Bronchial epithelial cell (primary cell): ENCODE measurements around the gene MOBP. TPM values are rescaled to one million over a fixed set of nuclear protein-coding genes. Genes with fewer than 3 reads are reported as not detected.

ENCODE experiments used
- DNase-seq: peaks from one replicate; pipeline ENCODE4 v3.0.0-alpha.2; 2010; ENCODE audit warnings: low read depth
- FAIRE-seq: peaks from 2 replicates; lab custom pipeline; 2011; peaks lifted over from hg19 to GRCh38; lab: Jason Lieb, UNC
- H3K27me3 ChIP-seq: 2 replicates; pipeline ENCODE4 v1.5.1; 2011; ENCODE audit warnings: low read length; ENCODE audit not compliant: control insufficient read depth, insufficient read depth
- H3K36me3 ChIP-seq: 2 replicates; pipeline ENCODE4 v1.5.1; 2011; ENCODE audit warnings: low read length; ENCODE audit not compliant: control insufficient read depth, insufficient read depth
- H3K4me3 ChIP-seq: 2 replicates; pipeline ENCODE4 v1.5.1; 2011; ENCODE audit warnings: mild to moderate bottlenecking, low read depth, low read length, control low read depth
- CTCF ChIP-seq: IDR thresholded peaks from 2 replicates; pipeline ENCODE4 v1.5.1; 2011; ENCODE audit warnings: mild to moderate bottlenecking, moderate library complexity, low read length, control low read depth, inconsistent platforms; ENCODE audit not compliant: insufficient read depth, severe bottlenecking
- total RNA-seq: library from RNA; depleted of rRNA; stranded (reverse); fragments of >200 nt; gene quantifications from 2 replicates; pipeline ENCODE4 v1.2.1, GENCODE V29; 2014

MOBP gene
- total RNA-seq, 1 donor from 2014 or later, result not detected

GRCh38 chr3:39463269-39463668 lies 4.2 kb upstream of the MOBP start:
- H3K36me3 ChIP-seq, result no peaks in the 10 kb centered on the region
- H3K4me3 ChIP-seq, result no peak overlapping the region
- H3K27me3 ChIP-seq, result peaks cover 2% of the 10 kb centered on the region
- TF ChIP-seq CTCF, result no peak
- DNase-seq, result no peak
- no peak for FAIRE-seq

GRCh38 chr3:39466988-39467387 lies 492 bp upstream of the MOBP start:
- peaks cover 2% of the 10 kb centered on the region for H3K27me3 ChIP-seq
- H3K4me3 ChIP-seq, result no peak overlapping the region
- FAIRE-seq (no peak), DNase-seq (no peak)
- no peaks in the 10 kb centered on the region for H3K36me3 ChIP-seq
- no peak for TF ChIP-seq CTCF

GRCh38 chr3:39468108-39468436 lies 592 bp downstream of the MOBP start:
- Histone ChIP-seq H3K36me3 (no peaks in the 10 kb centered on the region), H3K27me3 (peaks cover 2% of the 10 kb centered on the region), H3K4me3 (no peak overlapping the region)
- no peak for DNase-seq
- no peak for FAIRE-seq
- TF ChIP-seq CTCF, result no peak

GRCh38 chr3:39469258-39469657 lies 1.8 kb downstream of the MOBP start:
- Histone ChIP-seq H3K27me3 (peaks cover 2% of the 10 kb centered on the region), H3K36me3 (no peaks in the 10 kb centered on the region), H3K4me3 (no peak overlapping the region)
- FAIRE-seq (no peak), DNase-seq (no peak)
- TF ChIP-seq CTCF, result no peak

- peaks cover 2% of the 10 kb centered on the region for H3K27me3 ChIP-seq
- no peak for DNase-seq
- TF ChIP-seq CTCF, result no peak
- no peak for FAIRE-seq
- no peaks in the 10 kb centered on the region for H3K36me3 ChIP-seq
- H3K4me3 ChIP-seq, result no peak overlapping the region
These were observed 2.5 kb downstream of the MOBP start for GRCh38 chr3:39469945-39470344.

- Histone ChIP-seq H3K4me3 (no peak overlapping the region), H3K27me3 (peaks cover 2% of the 10 kb centered on the region), H3K36me3 (no peaks in the 10 kb centered on the region)
- no peak for TF ChIP-seq CTCF
- DNase-seq, result no peak
- FAIRE-seq, result peak; percentile 47
These were observed 4.2 kb downstream of the MOBP start for GRCh38 chr3:39471652-39472051.
